ENCODE measurements around the gene CDCP1.

CDCP1 gene

DNA sequence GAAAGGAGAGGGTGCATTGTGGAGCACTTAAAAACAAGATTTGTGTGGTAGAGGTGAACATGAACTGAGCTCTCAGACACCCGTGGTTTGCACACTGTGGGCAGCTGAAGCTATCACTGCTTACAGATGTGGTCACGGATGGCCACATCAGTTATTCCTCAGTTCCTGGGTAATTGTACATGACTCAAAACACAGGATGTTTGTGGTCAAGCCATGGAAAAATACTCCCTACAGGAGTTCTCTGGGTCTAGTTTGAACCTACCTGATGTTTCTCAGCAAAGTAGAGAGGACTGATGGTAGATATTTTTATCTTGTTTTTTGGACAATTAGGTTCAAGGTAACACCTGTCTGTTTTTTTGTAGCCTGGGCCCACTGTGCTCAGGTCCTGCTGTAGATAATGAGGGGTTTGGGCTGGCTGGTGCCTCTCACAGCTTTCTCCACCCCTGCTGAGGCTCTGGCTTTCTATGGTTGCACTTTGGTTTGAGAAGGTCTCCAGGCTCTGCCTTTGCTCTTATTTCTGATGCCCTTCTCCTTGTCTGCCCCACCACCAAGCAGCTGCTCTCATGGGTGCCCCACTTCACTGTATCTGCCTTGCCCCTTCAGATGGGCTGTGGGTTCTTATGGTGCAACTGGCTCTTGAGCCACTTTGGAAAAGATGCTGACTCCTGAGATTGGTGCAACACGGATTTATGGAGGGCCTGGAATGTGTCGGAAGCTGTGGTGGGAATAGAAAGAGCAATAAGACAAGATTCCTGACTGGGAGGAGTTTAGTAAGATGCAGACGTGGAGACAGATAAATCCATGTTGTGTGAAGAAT, 40.1 kb downstream of the CDCP1 start:
- DNase-seq, result no peak

DNA sequence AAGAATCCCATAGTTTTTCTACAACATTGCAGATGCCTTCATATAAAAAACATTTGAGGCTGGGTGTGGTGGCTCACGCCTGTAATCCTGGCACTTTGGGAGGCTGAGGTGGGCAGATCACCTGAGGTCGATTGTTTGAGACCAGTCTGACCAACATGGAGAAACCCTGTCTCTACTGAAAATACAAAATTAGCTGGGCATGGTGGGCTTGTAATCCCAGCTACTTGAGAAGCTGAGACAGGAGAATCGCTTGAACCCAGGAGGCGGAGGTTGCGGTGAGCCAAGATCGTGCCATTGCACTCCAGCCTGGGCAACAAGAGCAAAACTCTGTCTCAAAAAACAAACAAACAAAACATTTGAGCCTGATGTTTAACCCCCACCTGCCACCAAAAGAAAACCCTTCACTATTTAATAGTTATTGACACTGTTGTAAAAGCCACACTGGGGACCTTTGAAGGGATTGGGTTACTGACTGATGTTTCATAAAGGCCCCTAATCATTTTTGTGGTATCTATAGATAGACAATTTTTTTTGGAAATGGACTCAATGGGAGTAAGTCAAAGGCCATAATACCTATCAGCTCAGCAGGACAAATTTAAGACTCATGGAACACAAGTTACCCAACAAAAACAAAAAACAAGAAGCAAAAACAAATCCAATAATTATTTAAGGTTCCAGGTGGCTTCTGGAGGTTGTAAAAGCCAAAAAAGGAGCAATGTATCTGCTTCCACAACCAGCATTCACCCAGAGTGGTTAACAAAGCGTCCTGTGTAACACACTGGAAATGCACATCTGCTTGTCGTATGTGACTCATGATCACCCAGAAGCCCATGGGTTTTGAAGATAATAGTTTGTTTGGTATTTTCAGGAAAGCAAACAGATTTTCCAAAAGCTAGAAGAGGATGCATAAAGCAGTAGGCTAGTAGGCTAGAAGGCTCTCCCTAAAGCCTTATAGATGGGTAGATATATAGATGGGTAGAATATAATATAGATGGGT, 41.2 kb downstream of the CDCP1 start:
- DNase-seq, result no peak

DNA sequence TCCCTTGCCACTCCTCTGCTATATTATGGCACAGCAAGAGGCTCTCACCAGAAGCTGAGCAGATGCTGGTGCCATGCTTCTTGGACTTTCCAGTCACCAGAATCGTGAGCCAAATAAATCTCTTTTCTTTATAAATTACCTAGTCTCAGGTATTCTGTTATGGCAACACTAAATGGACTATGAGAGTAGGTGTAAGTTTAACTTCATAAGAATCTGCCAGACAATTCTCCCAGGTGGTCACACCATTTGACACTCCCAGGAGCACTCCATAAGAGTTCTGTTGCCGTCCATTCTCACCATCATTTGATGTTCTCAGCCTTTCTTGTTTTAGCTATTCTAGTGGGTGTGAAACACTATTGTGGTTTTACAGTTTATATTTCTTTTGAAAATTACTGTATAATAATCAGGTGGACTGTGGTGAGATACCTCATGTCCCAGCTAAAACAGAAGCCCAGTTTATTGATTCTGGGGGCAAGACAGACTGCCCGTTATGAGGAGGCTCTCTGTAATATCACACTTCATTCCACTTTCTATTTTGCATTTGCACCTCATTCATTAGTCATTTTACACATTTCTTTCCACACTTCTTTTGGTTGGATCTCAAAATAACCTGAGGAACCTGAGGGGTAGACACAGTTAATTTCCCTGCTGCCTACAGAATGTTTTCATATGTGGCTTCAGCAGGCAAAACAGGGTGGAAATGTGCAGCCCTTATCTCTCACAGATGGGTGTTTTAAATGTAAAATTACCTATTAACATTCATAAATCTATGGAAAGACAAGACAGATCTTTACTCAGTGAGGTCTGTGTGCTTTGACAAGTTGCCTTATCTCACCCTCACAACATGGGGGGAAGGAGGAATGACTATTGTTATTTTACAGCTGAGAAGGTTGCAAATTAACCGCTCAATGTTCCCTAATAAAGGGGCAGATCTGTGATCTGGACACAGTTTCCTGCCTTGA, 42.1 kb downstream of the CDCP1 start:
- no peak for DNase-seq

DNA sequence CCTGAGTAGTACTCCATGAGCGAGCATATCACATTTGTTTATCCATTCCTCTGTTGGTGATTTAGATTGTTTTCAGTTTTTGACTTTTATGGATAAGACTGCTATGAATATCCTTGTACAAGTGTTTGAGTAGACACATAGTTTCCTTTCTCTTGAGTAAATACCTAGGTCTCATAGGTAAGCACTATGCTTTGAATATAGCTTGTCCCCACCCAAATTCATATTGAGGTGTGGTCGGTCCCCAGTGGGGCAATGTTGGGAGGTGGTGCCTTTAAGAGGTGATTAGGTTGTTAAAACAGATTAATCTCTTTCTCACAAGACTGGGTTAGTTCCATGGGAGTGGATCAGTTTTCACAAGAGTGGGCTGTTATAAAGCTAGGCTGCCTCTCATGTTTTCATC, 42.8 kb downstream of the CDCP1 start:
- no peak for DNase-seq

DNA sequence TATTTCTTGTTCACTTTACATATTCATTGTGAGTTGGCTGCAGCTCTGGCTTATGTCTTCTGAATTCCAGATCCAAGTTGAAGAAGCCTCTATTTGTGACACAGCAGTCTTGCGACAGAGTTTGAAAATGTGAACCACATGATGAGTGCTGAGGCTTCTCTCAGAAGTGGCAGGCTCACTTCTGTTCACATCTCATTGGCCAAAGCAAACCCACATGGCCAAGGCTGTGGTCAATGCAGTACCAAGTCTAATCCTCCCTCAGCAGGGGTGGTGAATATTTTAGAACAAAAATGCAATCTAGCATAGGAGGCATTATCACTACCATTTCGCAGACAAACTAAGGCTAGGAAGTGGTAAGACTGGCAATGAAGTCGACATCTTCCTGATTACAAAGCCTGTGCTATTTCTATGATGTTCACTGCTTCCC, 45.2 kb downstream of the CDCP1 start:
- DNase-seq, result no peak

DNA sequence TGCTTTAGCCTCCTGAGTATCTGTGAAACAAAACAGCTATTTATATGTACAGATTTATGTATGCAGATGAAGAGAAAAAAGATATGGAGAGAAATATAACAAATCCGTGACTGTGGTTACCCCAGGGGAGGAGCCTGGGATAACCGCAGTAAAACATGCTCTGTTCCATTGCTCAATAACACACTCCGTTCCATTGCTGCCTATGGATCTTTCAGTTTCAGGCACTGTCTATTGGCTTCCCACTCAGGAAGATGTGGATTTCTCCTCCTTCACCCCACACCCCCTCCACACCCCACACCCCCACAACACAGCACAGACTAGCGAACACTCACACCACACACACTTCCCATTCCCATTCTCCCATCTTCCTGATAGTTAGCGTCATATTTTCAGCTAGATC, 47.9 kb downstream of the CDCP1 start:
- no peak for DNase-seq

DNA sequence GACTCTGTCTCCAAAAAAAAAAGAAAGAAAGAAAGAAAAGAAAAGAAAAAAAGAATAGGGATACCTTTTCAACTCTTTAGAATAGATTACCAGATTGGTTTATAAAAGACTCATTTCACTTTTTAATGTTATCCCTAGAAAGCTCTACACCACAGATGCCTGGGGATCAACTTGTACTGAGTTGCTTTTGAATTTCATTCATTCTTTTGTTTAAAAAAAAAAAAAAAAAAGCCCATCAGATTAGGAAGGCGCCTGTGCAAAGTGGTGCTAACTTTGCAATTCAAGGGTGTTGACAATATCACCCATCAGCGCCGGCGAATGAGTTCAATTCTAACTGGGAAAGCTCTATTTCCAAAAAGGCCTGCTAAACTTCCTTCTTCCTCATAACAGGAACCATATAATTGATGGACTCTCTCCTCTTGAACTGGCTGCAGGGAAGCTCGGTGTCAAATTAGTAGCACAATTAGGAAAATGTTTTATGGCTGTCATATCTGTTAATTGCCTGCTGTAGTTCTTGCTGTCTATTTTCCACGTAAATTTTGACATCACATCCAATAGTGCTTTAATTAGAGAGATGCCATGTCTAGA, 48.8 kb downstream of the CDCP1 start:
- DNase-seq, result no peak

DNA sequence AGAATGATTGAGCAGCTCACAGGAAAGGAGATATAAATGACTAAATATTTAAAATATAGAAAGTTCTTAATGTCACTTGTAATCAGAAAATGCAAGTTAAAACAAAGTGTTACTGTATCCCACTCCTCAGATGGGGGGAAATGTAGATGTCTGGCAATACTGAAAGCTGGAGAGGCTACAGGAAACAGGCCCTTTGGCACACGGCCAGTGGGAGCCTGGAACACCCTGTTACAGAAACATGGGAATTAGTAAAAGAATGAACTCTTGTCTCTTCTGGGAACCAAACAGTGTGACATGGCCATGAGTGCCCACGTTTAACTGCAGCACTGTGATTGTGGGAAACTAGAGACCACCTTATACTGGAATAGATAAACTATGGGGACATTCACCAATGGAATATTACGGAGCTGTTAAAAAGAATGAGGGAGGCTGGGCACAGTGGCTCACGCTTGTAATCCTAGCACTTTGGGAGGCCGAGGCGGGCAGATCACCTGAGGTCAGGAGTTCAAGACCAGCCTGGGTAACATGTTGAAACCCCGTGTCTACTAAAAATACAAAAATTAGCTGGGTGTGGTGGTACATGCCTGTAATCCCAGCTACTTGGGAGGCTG, 50.2 kb downstream of the CDCP1 start:
- no peak for DNase-seq

DNA sequence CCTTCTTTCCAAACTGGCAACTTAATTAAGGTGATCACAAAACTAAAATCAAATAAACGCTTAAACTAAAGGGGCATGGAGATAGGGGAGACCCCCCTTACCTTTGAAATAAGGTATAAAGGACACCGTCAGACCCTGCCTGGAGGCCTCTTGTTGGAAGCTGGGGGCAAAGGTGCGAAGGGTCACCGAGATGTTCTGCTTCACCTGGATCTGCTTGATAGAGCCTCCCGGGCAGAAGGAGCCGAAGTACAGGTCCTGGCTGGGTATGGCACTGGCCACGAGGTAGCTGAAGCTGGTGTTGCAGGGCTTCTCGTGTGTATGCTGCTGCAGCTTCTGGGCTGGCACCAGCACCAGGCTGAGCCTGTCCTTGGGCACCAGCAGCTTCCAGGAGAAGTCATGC, 53.0 kb downstream of the CDCP1 start:
- DNase-seq, result no peak

DNA sequence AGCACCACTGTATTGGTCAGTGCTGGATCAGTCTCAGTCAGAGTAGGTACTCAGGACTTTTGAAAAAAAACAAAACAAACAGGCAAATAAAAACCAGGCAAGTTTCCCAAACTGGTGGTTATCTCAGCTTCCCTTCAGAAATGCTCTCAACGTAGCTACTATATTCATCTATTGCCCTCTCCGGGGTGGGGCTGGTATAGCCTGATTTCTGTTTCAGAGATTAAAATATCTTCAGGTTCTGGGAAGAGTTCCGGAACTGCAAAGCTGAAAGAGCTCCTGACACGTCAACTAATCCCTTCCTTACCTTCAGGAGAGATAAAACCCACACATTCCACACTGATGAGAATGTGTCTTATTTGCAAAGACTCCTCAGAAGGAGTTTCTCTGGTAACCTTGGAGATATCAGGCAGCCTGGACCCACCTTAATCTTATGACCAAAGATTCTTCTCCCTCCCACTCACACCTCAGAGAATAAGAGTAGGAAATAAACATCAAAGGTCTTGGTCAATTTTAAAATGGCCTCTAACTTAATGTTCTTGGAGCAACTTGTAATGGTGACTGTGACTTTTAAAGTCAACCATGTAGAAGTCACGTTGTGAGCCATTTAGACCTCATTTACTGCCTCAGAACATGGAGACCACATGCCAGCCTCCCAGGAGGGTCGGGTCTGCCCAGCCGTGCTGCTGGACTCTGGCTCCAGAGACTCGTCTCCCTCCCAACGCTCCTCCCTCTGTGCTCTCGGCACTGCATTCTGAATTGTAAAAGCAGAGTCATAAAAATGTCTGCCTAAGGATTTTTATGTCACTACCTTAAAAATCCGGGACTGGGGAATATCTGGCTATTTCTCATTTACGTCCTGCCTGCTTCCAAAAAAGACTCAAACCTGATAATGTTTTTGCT, 53.8 kb downstream of the CDCP1 start:
- no peak for DNase-seq

DNA sequence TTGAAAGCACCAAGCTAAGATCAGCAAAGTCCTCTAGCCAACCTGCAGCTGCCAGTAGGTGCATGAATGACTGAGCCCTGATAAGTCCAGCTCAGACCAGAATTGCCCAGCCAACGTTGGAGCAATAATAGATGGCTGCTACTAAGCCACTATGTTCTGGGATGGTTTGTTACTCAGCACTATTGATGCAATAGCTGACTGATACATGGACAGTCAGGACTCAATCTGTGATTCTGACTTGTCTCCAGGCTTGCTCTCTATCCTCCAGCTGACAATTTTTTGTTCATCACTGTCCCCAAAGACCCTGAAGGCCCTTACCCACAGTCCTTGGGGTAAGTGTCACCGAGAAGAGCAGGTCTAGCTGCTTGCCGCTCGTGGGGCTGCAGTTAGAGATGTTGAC, 55.3 kb downstream of the CDCP1 start:
- DNase-seq, result no peak

DNA sequence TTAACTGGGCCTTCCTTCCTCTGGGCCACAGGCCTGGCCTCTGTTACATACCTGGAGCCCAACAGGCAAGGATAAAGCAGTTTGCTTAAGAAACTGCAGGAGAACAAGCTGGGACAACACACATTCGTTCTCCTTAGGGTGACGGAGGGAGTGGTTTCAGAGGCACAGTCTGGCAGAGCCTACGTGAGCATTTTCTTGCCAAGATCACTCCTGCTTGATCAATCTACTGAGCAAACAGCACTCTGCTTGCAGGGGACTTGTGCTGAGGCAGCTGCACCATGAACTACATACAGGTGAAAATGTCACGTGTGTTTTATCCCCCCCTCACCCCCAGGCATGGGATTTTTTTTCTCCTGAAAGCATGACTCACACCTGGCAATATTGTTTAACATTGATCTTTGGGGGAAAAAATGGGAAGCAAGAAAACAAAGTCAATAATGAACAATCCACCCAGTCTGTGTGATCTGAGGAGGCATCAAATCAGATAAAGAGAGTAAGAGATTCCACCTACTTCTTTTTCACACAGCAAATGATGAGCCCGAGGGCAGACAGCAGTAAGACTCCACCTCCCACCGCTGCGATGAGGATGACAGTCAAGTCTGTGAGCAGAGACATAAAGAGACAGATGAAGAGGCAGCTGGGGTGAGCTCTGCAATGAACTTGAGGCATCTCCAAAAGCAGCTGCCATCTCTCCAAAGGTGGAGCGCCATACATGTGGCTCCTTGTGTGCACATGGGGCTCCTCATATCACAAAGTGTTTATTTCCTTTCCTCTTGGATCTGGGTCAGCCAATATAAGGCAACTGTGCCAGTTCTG, 57.4 kb downstream of the CDCP1 start:
- DNase-seq, result no peak

DNA sequence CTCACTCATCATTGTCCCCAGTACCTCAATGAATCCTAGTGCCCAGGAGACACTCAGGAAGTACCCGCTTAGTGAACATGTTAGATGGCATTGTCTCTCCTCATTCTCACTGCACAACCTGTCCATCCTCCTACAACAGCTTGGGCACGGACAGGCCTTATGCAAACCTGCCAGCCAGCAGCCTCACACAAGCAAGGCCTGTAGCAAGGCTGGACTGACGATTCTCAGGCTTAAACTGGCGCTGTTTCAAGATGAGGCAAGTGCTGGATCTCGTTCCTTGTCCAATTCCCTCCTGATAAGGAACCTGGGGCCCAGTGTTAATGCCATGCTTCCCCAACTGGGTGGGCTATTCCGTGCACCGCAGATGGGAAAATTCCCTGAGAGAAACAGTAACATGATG, 59.0 kb downstream of the CDCP1 start:
- DNase-seq, result no peak

DNA sequence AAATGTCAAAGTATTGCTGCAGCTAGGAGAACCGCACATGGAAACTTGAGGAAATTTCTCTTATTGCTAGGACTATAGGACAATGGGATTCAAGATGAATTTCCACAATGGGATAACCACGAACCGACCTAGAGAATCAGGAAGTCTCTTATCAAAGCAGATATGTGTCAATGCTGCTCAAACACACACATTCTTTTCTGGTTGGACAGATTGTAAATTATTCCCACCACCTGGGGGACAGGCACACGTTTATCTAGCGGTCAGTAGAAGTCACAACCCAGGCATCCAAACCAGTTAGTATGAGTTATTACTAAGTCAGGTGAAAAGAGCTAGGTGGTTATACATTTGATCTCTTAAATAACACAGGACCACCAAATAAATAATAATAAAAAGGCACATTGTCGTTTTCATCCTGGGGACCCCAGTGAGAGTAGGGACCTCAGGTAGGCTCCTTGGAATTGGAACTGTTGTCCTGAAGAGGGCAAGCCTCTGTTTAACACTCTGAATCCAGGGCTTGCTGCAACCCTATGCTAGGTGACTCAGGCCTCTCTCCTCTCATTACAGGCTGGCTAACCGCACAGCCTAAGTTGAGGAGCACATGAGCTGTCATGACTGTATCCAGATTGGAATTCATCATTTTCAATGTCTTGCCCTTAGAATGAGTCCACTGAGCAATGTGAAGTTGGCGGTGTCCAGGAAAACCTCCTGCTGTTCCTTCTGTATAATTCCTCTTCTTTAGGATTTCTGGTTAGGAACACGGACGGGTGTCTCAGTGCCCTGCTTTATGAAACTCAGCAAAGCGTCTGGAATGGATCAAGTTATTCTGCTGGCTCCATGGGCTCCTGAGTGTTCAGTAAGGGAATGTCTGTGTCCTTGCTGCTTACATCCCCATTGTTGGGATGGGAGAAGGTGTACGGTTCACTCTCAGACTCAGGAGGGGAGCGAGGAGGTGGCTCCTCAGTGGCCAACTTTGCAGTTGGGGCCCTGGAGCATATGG, 61.1 kb downstream of the CDCP1 start:
- no peak for DNase-seq

DNA sequence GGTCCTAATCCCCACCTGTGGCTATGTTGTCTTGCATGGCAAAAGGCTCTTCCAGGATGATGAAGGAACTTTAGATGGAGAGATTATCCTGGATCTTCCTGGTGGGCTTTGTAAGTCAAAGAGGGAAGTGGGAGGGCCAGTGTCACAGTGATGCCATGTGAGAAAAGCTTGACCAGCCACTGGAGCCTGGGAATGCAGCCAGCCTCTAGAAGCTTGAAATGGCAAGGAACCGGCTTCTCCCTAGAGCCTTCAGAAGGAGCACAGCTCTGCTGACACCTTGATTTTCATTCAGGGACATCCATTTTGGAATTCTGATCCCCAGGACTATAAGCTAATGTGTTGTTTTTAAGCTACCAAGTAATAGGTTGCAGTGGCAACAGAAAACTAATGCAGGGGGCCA, 61.8 kb downstream of the CDCP1 start:
- no peak for DNase-seq

DNA sequence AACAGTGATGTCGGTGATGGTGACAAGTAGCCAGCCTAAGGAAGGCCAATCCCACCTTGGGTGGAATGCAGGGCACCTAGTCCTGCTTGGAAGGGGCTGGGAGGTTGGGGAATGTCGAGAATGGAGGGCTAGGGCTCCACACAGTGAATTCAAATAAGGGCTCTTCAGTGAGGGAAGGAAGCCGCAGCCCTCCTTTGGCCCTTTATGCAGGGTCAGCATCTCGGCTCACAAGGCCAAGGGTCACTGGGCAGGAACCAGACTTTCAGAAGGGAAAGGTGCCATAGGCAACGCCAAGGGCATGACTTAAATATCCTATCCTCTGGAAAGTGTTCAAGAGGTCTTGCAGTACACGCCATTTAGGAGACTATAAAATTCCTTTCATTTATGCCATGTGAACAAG, 63.2 kb downstream of the CDCP1 start:
- DNase-seq, result no peak

DNA sequence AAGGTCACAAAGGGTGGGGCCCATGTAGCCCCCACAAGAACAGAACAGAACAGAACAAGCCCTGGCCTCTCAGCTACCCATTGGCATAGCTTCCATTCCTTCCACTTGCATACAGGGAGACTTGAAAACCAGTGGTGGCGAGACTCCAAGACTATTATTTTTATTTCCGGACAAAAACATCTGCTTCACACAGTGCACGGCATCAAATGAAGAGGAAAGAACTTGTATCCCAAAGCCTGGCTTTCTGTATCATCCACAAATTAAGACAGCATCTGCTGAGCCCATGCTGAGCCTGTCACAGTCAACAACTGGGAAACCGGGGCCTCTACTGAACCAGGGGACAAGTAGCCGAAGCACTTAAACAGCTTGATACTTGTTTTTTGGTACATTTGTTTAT, 64.0 kb downstream of the CDCP1 start:
- DNase-seq, result no peak

DNA sequence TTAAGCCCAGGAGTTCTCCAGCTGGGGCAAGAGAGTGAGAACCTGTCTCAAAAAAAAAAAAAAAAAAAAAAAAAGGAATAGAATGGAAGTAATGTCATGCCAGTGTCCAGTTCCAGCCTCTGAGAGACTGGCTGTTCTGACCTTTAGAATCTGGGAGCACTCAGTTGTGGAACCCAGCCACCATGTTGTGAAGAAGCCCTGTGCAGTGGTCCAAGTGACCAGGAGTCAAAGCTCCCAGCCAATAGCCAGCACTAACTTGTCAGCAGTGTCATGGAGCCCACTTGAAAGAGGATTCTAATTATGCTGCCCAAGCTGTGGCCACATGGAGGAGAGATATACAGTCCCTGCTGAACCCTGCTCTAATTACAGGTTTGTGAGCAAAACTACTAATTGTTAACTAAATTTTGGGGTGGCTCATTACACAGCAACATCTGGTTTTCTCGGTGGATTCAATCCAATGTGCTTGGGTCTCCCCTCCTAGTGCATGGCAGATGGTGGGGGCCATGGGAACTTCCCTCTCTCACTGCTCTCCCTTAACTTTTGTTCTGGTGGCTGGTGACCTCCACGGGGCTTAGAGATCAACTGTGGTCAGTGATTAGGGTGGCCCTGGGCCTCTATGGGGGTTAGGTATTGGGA, 64.6 kb downstream of the CDCP1 start:
- no peak for DNase-seq
